KMS-11 (cell line): ENCODE data around the gene TRAF1.

Source experiments
- H2AFZ ChIP-seq: fragments of 200-600 bp; sonication (generic); 2 replicates; pipeline ENCODE4 v1.6.1; 2016; ENCODE audit warnings: antibody characterized with exemption, mixed run types, low read depth
- H3K27ac ChIP-seq: fragments of 200-600 bp; sonication (generic); 2 replicates; pipeline ENCODE4 v1.6.1; 2016; ENCODE audit warnings: mild to moderate bottlenecking, mixed run types
- H3K27me3 ChIP-seq: fragments of 200-600 bp; sonication (generic); 2 replicates; pipeline ENCODE4 v1.6.1; 2017; ENCODE audit warnings: mild to moderate bottlenecking, low read depth, mixed run types, moderate library complexity; ENCODE audit not compliant: insufficient read depth
- H3K36me3 ChIP-seq: fragments of 200-600 bp; sonication (generic); 2 replicates; pipeline ENCODE4 v1.6.1; 2017; ENCODE audit warnings: mild to moderate bottlenecking, mixed run types; ENCODE audit not compliant: insufficient read depth
- H3K4me1 ChIP-seq: fragments of 200-600 bp; sonication (generic); 2 replicates; pipeline ENCODE4 v1.6.1; 2016; ENCODE audit warnings: mild to moderate bottlenecking, low read depth, mixed run types; ENCODE audit not compliant: poor library complexity, severe bottlenecking
- H3K4me2 ChIP-seq: fragments of 200-600 bp; sonication (generic); 2 replicates; pipeline ENCODE4 v1.7.0; 2016; ENCODE audit warnings: mild to moderate bottlenecking, mixed run types
- H3K4me3 ChIP-seq: fragments of 200-600 bp; sonication (generic); IDR thresholded peaks from 2 replicates; pipeline ENCODE4 v1.6.1; 2017; ENCODE audit warnings: low read depth, low read length, mixed read lengths; ENCODE audit not compliant: insufficient read depth
- H3K79me2 ChIP-seq: fragments of 200-600 bp; sonication (generic); 2 replicates; pipeline ENCODE4 v1.6.1; 2016; ENCODE audit warnings: low read depth, mixed run types; ENCODE audit not compliant: insufficient read depth
- H3K9ac ChIP-seq: fragments of 200-600 bp; sonication (generic); 2 replicates; pipeline ENCODE4 v1.6.1; 2016; ENCODE audit warnings: mild to moderate bottlenecking, mixed run types
- H4K20me1 ChIP-seq: fragments of 200-600 bp; sonication (generic); 2 replicates; pipeline ENCODE4 v1.6.1; 2016; ENCODE audit warnings: mild to moderate bottlenecking, mixed run types; ENCODE audit not compliant: insufficient read depth
- TF ChIP-seq, protein P1 (sequence below): fragments of 200-600 bp; sonication (generic); conservative IDR thresholded peaks from 2 replicates; pipeline ENCODE4 v1.6.1; 2017; ENCODE audit warnings: low read depth, mild to moderate bottlenecking, antibody characterized with exemption, low read length, moderate library complexity, mixed read lengths

The TRAF1 gene

DNA sequence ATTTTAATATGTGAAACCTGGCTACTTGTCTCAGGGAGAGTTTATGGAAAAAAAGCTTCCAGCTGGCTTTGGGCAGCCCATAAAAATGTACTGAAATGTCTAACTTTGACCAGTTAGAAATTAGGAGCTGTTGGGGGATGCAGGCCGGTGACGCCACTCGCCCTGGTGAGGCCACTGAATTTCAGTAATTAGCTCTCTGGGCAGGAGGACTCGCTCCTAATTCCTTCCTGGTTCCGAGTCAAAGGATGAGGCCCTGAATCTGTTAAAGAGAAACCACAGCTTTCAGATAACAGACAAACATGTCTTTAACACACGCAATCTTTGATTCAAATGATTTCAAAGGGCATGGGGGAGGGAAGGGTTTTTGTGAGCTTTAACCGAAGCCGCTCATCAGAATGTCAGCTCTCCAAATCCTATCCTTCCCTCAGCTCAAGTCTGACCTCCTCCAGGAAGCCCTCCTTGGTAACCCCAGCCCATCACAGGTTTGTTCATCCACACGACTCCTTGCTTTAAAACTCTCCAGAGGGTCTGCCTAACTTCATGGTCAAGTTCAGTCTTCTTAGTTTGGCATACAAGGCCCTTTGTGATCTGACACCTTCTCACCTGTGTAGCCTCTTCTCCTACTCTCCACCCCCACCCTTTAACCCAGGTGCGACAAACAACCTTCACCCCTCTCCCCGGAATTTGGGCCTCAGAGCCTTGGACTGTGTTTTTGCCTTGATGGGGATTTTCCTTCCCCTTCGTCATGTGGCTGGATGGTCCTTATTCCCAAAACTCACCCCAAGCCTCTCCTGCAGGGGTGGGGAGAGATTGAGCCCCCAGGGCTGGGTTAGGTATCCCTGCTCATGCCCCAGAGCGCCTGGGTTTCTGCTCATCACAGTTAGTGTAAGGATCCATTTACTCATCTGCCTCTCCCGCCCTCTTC lies 36.0 kb downstream of the TRAF1 start:
- no peaks in the 10 kb centered on the region for H3K36me3 ChIP-seq
- no peaks in the 10 kb centered on the region for H3K27me3 ChIP-seq
- H3K4me3 ChIP-seq: no peak overlapping the region
- no peaks in the 10 kb centered on the region for H3K79me2 ChIP-seq
- no peak overlapping the region for H2AFZ ChIP-seq
- TF ChIP-seq, protein P1, sequence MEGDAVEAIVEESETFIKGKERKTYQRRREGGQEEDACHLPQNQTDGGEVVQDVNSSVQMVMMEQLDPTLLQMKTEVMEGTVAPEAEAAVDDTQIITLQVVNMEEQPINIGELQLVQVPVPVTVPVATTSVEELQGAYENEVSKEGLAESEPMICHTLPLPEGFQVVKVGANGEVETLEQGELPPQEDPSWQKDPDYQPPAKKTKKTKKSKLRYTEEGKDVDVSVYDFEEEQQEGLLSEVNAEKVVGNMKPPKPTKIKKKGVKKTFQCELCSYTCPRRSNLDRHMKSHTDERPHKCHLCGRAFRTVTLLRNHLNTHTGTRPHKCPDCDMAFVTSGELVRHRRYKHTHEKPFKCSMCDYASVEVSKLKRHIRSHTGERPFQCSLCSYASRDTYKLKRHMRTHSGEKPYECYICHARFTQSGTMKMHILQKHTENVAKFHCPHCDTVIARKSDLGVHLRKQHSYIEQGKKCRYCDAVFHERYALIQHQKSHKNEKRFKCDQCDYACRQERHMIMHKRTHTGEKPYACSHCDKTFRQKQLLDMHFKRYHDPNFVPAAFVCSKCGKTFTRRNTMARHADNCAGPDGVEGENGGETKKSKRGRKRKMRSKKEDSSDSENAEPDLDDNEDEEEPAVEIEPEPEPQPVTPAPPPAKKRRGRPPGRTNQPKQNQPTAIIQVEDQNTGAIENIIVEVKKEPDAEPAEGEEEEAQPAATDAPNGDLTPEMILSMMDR: no peak
- H4K20me1 ChIP-seq: no peaks in the 10 kb centered on the region
- peaks cover 78% of the 10 kb centered on the region for H3K4me1 ChIP-seq
- no peak overlapping the region for H3K4me2 ChIP-seq
- H3K27ac ChIP-seq: peak overlapping the region; percentile 94
- no peak overlapping the region for H3K9ac ChIP-seq

DNA sequence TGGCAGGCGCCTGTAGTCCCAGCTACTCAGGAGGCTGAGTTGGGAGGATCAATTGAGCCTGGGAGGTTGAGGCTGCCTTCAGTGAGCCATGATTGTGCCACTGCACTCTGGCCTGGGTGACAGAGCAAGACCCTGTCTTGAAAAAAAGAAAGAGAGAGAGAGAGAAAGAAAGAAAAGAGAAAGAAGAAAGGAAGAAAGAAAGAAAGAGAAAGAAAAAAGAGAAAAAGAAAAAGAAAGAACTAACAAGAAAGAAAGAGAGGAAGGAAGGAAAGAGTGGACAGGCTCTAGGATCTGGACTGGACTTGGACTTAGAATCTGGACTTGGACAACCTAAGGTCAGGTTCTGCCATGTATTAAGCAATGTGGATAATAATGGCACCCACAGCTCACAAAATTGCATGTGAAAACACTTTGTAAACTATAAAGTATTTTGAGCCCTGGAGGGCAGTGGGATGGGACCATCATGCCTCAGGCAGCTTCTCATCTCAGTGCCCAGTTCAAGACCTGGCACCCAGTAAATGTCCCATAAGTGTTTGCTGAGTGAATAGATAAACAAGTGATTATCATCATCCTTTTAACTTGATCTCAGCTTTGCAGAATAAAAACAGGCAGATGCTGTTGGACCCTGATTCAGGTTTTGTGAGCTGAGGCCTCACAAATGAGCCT lies 36.9 kb downstream of the TRAF1 start:
- Histone ChIP-seq H3K27ac (peak overlapping the region; percentile 94), H3K4me1 (peaks cover 71% of the 10 kb centered on the region), H3K4me3 (no peak overlapping the region), H2AFZ (no peak overlapping the region), H3K36me3 (no peaks in the 10 kb centered on the region), H3K4me2 (no peak overlapping the region), H3K9ac (no peak overlapping the region), H3K27me3 (no peaks in the 10 kb centered on the region), H4K20me1 (no peaks in the 10 kb centered on the region), H3K79me2 (no peaks in the 10 kb centered on the region)
- TF ChIP-seq, protein P1: no peak

DNA sequence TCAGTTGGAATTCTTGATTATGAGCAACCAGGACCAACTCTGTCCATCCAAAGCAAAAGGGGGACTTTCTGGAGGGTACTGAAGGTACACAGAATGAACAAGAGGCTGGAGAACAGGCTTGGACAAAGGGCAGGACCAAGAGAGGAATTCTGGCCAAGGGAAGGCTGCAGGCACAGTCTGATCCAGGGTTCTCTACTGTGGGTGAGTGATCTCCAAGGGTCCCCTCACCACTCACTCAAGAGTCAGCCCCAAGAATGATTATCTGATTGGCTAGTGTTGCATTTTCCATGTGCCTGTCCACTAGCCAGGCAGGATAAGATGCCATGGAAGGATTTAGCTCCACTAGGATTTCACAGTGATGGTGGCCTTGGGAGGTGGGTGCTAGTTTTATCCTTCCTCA lies 38.0 kb downstream of the TRAF1 start:
- no peak overlapping the region for H3K4me2 ChIP-seq
- no peak overlapping the region for H2AFZ ChIP-seq
- no peak overlapping the region for H3K27ac ChIP-seq
- H3K9ac ChIP-seq: no peak overlapping the region
- H4K20me1 ChIP-seq: no peaks in the 10 kb centered on the region
- no peaks in the 10 kb centered on the region for H3K79me2 ChIP-seq
- H3K27me3 ChIP-seq: no peaks in the 10 kb centered on the region
- H3K4me3 ChIP-seq: no peak overlapping the region
- peaks cover 70% of the 10 kb centered on the region for H3K4me1 ChIP-seq
- H3K36me3 ChIP-seq: no peaks in the 10 kb centered on the region
- TF ChIP-seq, protein P1: no peak

DNA sequence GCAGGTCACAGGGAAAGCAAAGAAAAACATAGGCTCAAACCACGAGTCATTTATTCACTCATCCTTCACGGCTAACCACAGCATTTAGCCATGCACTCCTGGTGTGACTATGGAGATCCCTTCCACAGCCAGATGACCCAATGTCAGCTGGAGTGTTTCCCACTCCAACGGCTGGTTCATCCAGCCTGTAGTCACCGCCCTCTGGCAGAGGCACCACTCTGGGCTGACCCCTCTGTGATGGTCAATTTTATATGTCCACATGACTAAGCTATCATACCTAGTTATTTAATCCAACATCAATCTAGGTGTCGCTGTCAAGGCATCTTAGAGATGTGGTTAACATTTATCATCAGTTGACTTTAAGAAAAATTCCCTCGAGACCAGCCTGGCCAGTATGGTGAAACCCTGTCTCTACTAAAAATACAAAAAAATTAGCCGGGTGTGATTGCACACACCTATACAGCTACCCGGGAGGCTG lies 40.1 kb downstream of the TRAF1 start:
- no peak overlapping the region for H3K4me3 ChIP-seq
- no peak overlapping the region for H2AFZ ChIP-seq
- H3K4me2 ChIP-seq: no peak overlapping the region
- H3K27me3 ChIP-seq: no peaks in the 10 kb centered on the region
- no peaks in the 10 kb centered on the region for H4K20me1 ChIP-seq
- H3K27ac ChIP-seq: no peak overlapping the region
- H3K36me3 ChIP-seq: no peaks in the 10 kb centered on the region
- no peaks in the 10 kb centered on the region for H3K79me2 ChIP-seq
- TF ChIP-seq, protein P1: no peak
- H3K9ac ChIP-seq: no peak overlapping the region
- H3K4me1 ChIP-seq: peaks cover 70% of the 10 kb centered on the region
